Glutamatergic neuron (in vitro differentiated cells): ENCODE measurements around the gene ARHGAP20. TPM values are rescaled to one million over a fixed set of nuclear protein-coding genes. Genes with fewer than 3 reads are reported as not detected.

Experiments used
- DNase-seq: peaks from one replicate; pipeline ENCODE4 v3.0.0; 2022
- H3K27ac Mint-ChIP-seq: one replicate; pipeline ENCODE4 v1.8.0; 2020; ENCODE audit warnings: mild to moderate bottlenecking, mixed read lengths, inconsistent platforms; ENCODE audit not compliant: unreplicated experiment
- H3K27me3 Mint-ChIP-seq: one replicate; pipeline ENCODE4 v1.8.0; 2020; ENCODE audit warnings: mild to moderate bottlenecking, moderate library complexity, mixed read lengths, inconsistent platforms; ENCODE audit not compliant: unreplicated experiment
- H3K36me3 Mint-ChIP-seq: one replicate; pipeline ENCODE4 v1.8.0; 2020; ENCODE audit warnings: mild to moderate bottlenecking, mixed read lengths, inconsistent platforms; ENCODE audit not compliant: unreplicated experiment
- H3K4me1 Mint-ChIP-seq: one replicate; pipeline ENCODE4 v1.8.0; 2020; ENCODE audit warnings: mild to moderate bottlenecking, low read depth, mixed read lengths, inconsistent platforms; ENCODE audit not compliant: unreplicated experiment
- H3K4me3 Mint-ChIP-seq: one replicate; pipeline ENCODE4 v1.8.0; 2020; ENCODE audit warnings: mild to moderate bottlenecking, mixed read lengths, inconsistent platforms; ENCODE audit not compliant: unreplicated experiment
- H3K9me3 Mint-ChIP-seq: one replicate; pipeline ENCODE4 v1.8.0; 2020; ENCODE audit warnings: mild to moderate bottlenecking, moderate library complexity, mixed read lengths, inconsistent platforms; ENCODE audit not compliant: unreplicated experiment
- CTCF ChIP-seq: fragments of 200-600 bp; sonication (generic); IDR thresholded peaks from one replicate; pipeline ENCODE4 v1.5.0; 2021; ENCODE audit not compliant: partially characterized antibody, unreplicated experiment
- total RNA-seq: library from RNA; stranded (reverse); fragmentation: NEBNext Ultra II Directional; extraction: Animal tissue kit (Norgen Biotek cat#: 25700); gene quantifications from one replicate; pipeline ENCODE4 v1.2.1, GENCODE V29; 2021; ENCODE audit not compliant: unreplicated experiment

ARHGAP20 gene
- total RNA-seq, 1 donor from 2014 or later: not detected

GRCh38 chr11:110582728-110583432 is 129.4 kb downstream of the ARHGAP20 start:
- Mint-ChIP-seq H3K4me3 (no peak overlapping the region), H3K27me3 (no peaks in the 10 kb centered on the region), H3K27ac (no peak overlapping the region), H3K4me1 (no peaks in the 10 kb centered on the region), H3K36me3 (no peaks in the 10 kb centered on the region), H3K9me3 (no peaks in the 10 kb centered on the region)
- no peak for TF ChIP-seq CTCF
- DNase-seq: no peak

GRCh38 chr11:110580571-110580970 is 131.7 kb downstream of the ARHGAP20 start:
- Mint-ChIP-seq H3K27me3 (no peaks in the 10 kb centered on the region), H3K4me1 (no peaks in the 10 kb centered on the region), H3K36me3 (no peaks in the 10 kb centered on the region), H3K4me3 (no peak overlapping the region), H3K9me3 (no peaks in the 10 kb centered on the region), H3K27ac (no peak overlapping the region)
- no peak for DNase-seq
- TF ChIP-seq CTCF: no peak

GRCh38 chr11:110573411-110573810 is 138.8 kb downstream of the ARHGAP20 start:
- no peak overlapping the region for H3K27ac Mint-ChIP-seq
- TF ChIP-seq CTCF: no peak
- no peaks in the 10 kb centered on the region for H3K27me3 Mint-ChIP-seq
- H3K4me3 Mint-ChIP-seq: no peak overlapping the region
- no peak for DNase-seq
- no peaks in the 10 kb centered on the region for H3K9me3 Mint-ChIP-seq
- no peaks in the 10 kb centered on the region for H3K4me1 Mint-ChIP-seq
- no peaks in the 10 kb centered on the region for H3K36me3 Mint-ChIP-seq

- no peak for DNase-seq
- no peaks in the 10 kb centered on the region for H3K27me3 Mint-ChIP-seq
- no peaks in the 10 kb centered on the region for H3K9me3 Mint-ChIP-seq
- H3K4me3 Mint-ChIP-seq: no peak overlapping the region
- no peak overlapping the region for H3K27ac Mint-ChIP-seq
- no peak for TF ChIP-seq CTCF
- no peaks in the 10 kb centered on the region for H3K4me1 Mint-ChIP-seq
- H3K36me3 Mint-ChIP-seq: no peaks in the 10 kb centered on the region
Observed at GRCh38 chr11:110571081-110571720, 141.0 kb downstream of the ARHGAP20 start.

GRCh38 chr11:110566577-110566976 is 145.7 kb downstream of the ARHGAP20 start:
- H3K4me3 Mint-ChIP-seq: no peak overlapping the region
- DNase-seq: no peak

More at GRCh38 chr11:110566577-110566976, 145.7 kb downstream of the ARHGAP20 start:
- no peak overlapping the region for H3K27ac Mint-ChIP-seq
- TF ChIP-seq CTCF: no peak
- no peaks in the 10 kb centered on the region for H3K9me3 Mint-ChIP-seq
- no peaks in the 10 kb centered on the region for H3K36me3 Mint-ChIP-seq
- H3K4me1 Mint-ChIP-seq: no peaks in the 10 kb centered on the region
- no peaks in the 10 kb centered on the region for H3K27me3 Mint-ChIP-seq
